Right lobe of liver (tissue), 6 donors: ENCODE data around the gene GALNT2. TPM values are rescaled to one million over a fixed set of nuclear protein-coding genes. Genes with fewer than 3 reads are reported as not detected.

Experiments
- ATAC-seq, 4 donors: fragments of 200-7000 bp; cut with Tn5 transposase; one replicate each; pipeline ENCODE4 v1.9.1; 2020; ENCODE audit warnings: mild to moderate bottlenecking in 4 of 4, moderate library complexity in 4 of 4
- DNase-seq, 3 donors: peaks; one replicate each; pipeline ENCODE4 v3.0.0-alpha.2; 2020
- H3K27ac ChIP-seq, 3 donors: fragments of 200-600 bp; one replicate each; pipeline ENCODE4 v1.8.0; 2022
- H3K27me3 ChIP-seq, 2 donors: fragments of 200-600 bp; one replicate each; pipeline ENCODE4 v1.8.0; 2022
- H3K36me3 ChIP-seq, 4 donors: fragments of 200-600 bp; sonication (generic) in 1 of 4; one replicate each; pipeline versions ENCODE4 v1.5.1 to v1.8.0; 2017 to 2022; ENCODE audit warnings: control low read depth in 1 of 4
- H3K4me1 ChIP-seq, 4 donors: fragments of 200-600 bp; sonication (generic) in 1 of 4; one replicate each; pipeline versions ENCODE4 v1.5.1 to v1.8.0; 2017 to 2022; ENCODE audit warnings: control low read depth in 1 of 4
- H3K4me3 ChIP-seq, 3 donors: fragments of 200-600 bp; one replicate each; pipeline ENCODE4 v1.8.0; 2022
- H3K9me3 ChIP-seq, 4 donors: fragments of 200-600 bp; sonication (generic) in 1 of 4; one replicate each; pipeline versions ENCODE4 v1.5.1 to v1.8.0; 2017 to 2022; ENCODE audit warnings: control low read depth in 1 of 4
- POLR2A ChIP-seq: fragments of 450-650 bp; IDR thresholded peaks from one replicate; pipeline ENCODE4 v1.6.1; 2017; ENCODE audit warnings: antibody characterized with exemption, mild to moderate bottlenecking
- WGBS: methylation state at CpG from one replicate; pipeline ENCODE4 v1.1.6; 2018; ENCODE audit warnings: low coverage, low lambda C conversion rate; ENCODE audit not compliant: insufficient coverage; ENCODE audit errors: missing lambda C conversion rate; 5-methylcytosine and 5-hydroxymethylcytosine counted together
- intact Hi-C, 2 donors: fragments of 100-400 bp; cut with DNase I; formaldehyde crosslinking; loops; one replicate each; pipeline versions ENCODE4 v1.11.2 to v1.14.1; 2022
- total RNA-seq, 6 experiments: library from RNA; depleted of rRNA in 2 of 6; stranded (reverse); fragments of >200 nt in 2 of 6; fragmentation: NEBNext Ultra II Directional in 3 of 6; extraction: Animal tissue kit (Norgen Biotek cat#: 25700) in 3 of 6; gene quantifications; one replicate each; pipeline versions ENCODE4 v1.1.0 to v1.2.4, GENCODE V29; 2016 to 2023
- TF ChIP-seq, protein P1 (sequence below), 4 donors: fragments of 200-600 bp in 3 of 4; fragments of 450-650 bp in 1 of 4; IDR thresholded peaks; one replicate each; pipeline versions ENCODE4 v1.5.1 to v1.8.0; 2016 to 2022; ENCODE audit warnings: antibody characterized with exemption in 4 of 4, mild to moderate bottlenecking in 2 of 4
- donor health status: DM: no; HTN: yes; CAD: no.
- donor health status: DM: no; HTN: no; CAD: no.
- donor health status: DM: no; HTN: no; CAD: no.
- donor health status: DM: no; HTN: yes; CAD: no.
- donor health status: DM: no; HTN: yes; CAD: no.

GALNT2 gene
- total RNA-seq, 6 experiments from 2014 or later: 58.0 to 152 (median 131) TPM

DNA sequence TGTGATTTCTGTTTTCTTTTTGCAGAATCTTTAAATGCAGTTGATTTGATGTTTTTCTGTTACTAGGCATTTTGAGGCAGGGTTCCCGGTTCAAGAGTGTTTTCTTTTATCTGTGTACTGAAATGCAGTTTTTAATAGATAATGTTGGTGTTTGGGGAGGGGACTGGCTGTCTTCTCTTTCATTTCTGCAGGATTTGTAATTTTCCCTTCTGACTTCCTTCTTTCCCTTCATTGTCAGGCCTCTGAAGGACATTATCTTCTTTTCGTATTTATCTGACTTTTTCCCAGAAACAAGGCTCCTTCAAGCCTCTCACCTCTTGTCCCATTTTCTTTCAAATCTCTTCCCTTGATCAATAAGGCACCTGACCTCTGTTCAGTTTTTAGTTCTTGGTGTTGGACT is 1.5 kb upstream of the GALNT2 start:
- intact Hi-C loops: no loop called here

DNA sequence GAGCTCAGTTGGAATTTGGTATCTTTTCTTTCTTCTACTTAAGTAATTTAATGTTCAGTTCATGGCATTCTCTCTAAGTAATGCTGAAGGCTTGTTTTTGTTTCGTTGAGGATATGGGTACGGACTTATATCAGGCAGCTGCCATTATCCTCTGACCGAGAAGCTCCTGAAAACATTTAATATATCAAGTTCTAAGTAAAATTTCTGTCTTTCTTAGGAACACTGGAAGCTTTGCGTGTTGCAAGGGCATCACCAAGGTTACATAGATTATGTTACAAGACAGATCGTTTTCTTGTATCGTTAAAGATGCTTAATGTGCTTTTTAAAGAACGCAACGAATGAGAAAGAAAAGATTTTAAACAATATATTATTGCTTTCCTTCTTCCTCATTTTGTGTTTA is 1.0 kb upstream of the GALNT2 start:
- no peak for DNase-seq
- WGBS: 34% methylated on average over 8 of the region's 8 CpGs
- intact Hi-C loops: no loop called here

More for the DNA sequence above, 1.5 kb upstream of the GALNT2 start:
- Histone ChIP-seq H3K4me3 (no peak overlapping the region), H3K9me3 (no peaks in the 10 kb centered on the region), H3K4me1 (peaks cover 0 to 23% (median 7%) of the 10 kb centered on the region in 4 donors), H3K27ac (peak overlapping the region in 1 of 3 donors; percentile 47), H3K36me3 (no peaks in the 10 kb centered on the region), H3K27me3 (no peaks in the 10 kb centered on the region)
- no peak for DNase-seq
- WGBS: 39% methylated on average over 2 of the region's 2 CpGs
- TF ChIP-seq POLR2A: no peak
- TF ChIP-seq, protein P1, sequence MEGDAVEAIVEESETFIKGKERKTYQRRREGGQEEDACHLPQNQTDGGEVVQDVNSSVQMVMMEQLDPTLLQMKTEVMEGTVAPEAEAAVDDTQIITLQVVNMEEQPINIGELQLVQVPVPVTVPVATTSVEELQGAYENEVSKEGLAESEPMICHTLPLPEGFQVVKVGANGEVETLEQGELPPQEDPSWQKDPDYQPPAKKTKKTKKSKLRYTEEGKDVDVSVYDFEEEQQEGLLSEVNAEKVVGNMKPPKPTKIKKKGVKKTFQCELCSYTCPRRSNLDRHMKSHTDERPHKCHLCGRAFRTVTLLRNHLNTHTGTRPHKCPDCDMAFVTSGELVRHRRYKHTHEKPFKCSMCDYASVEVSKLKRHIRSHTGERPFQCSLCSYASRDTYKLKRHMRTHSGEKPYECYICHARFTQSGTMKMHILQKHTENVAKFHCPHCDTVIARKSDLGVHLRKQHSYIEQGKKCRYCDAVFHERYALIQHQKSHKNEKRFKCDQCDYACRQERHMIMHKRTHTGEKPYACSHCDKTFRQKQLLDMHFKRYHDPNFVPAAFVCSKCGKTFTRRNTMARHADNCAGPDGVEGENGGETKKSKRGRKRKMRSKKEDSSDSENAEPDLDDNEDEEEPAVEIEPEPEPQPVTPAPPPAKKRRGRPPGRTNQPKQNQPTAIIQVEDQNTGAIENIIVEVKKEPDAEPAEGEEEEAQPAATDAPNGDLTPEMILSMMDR (IDR thresholded peaks at IDR 0.05): no peak
- no peak for ATAC-seq

DNA sequence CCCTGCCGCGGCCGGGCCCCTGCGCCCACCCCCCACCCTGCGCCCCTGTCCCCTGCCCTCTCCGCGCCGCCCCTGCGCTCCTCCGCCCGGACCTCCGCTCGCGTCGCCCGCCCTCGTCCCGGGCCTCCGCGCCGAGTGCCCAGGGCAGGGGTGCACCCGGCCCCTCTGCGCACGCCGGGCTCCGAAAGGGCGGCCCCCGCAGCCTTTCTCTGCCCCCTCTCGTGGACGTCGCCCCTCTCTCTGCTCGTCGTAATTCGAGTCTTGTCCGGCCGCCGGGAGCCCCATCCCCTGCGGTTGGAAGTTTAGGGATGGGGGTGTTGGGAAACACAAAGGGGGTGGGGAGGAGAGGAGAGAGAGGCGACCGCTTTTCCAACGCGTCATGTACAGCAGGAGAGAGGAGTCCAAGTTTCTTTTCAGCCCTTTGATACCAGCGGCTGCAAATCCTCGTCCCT is 407 bp downstream of the GALNT2 start:
- intact Hi-C loops: no loop called here
- WGBS: 0% methylated on average over 3 of the region's 44 CpGs
- peak in 3 of 4 donors; percentile 1 to 18 (median 11) for ATAC-seq

More for the DNA sequence above, 1.0 kb upstream of the GALNT2 start:
- H3K36me3 ChIP-seq: no peaks in the 10 kb centered on the region
- no peaks in the 10 kb centered on the region for H3K9me3 ChIP-seq
- H3K4me1 ChIP-seq: peaks cover 0 to 28% (median 8%) of the 10 kb centered on the region in 4 donors
- TF ChIP-seq, protein P1 (IDR thresholded peaks at IDR 0.05): no peak
- TF ChIP-seq POLR2A: no peak
- H3K27ac ChIP-seq: peak overlapping the region in 2 of 3 donors; percentile 47 to 87
- no peak for ATAC-seq
- peak overlapping the region; percentile 32 to 81 (median 62) for H3K4me3 ChIP-seq
- H3K27me3 ChIP-seq: no peaks in the 10 kb centered on the region

DNA sequence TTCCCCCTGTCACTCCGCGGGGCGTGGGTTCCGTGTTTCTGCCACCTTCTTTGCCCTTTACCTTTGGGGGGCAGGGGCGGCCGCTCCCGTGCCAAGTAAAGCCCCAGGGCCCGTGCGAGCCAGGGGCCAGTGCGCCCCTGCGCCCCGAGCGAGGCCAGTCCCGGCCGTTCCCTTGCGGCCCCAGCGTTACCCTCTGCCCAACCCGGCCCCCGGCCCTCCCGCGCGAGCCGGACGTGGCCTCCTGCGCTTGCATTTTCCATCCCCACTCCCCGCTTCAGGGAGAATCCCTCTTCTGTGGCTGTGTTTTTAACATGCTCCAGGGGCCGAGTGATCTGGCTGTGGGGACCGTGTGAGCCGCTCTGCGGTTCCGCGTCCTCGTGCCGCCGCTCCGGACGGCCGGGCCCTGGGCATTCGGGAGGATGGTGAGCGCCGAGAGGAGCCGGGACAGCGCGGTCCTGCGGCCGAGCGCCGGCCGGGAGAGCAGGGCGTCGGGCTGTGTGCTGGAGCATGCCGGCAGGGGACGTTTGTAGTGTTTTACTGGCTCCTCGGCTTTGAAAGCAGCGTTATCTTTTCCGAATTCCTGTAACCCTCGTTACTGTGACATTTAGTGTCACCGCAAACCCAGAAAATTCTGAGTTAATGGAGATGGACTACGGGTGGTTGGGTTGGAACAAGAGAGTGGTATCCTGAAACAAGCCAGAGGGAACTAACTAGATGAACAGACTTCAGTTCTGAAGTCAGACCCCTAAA is 1.0 kb downstream of the GALNT2 start:
- TF ChIP-seq, protein P1 (IDR thresholded peaks at IDR 0.05): peak in 1 of 4 donors; percentile 6
- TF ChIP-seq POLR2A: no peak
- DNase-seq (peak; percentile 42 to 68 (median 58)), ATAC-seq (peak; percentile 2 to 32 (median 20))
- H3K4me1 ChIP-seq: peaks cover 0 to 37% (median 14%) of the 10 kb centered on the region in 4 donors
- WGBS: 0% methylated on average over 9 of the region's 59 CpGs
- H3K9me3 ChIP-seq: no peaks in the 10 kb centered on the region
- intact Hi-C loops: no loop called here
- peak overlapping the region; percentile 81 to 88 (median 82) for H3K4me3 ChIP-seq
- no peaks in the 10 kb centered on the region for H3K27me3 ChIP-seq
- H3K27ac ChIP-seq: peak overlapping the region; percentile 83 to 91 (median 87)
- H3K36me3 ChIP-seq: no peaks in the 10 kb centered on the region

More for the DNA sequence above, 407 bp downstream of the GALNT2 start:
- Histone ChIP-seq H3K4me3 (peak overlapping the region; percentile 81 to 88 (median 82)), H3K4me1 (peaks cover 0 to 37% (median 14%) of the 10 kb centered on the region in 4 donors), H3K36me3 (no peaks in the 10 kb centered on the region), H3K9me3 (no peaks in the 10 kb centered on the region), H3K27me3 (no peaks in the 10 kb centered on the region), H3K27ac (peak overlapping the region; percentile 83 to 91 (median 87))
- no peak for DNase-seq
- TF ChIP-seq POLR2A: no peak
- TF ChIP-seq, protein P1 (IDR thresholded peaks at IDR 0.05): no peak
